Mucosa of descending colon (tissue), 3 donors: Measurements from ENCODE around the gene PPP1CC. TPM values are rescaled to one million over a fixed set of nuclear protein-coding genes. Genes with fewer than 3 reads are reported as not detected.
"Not testable (repeated sequence)": the region's sequence is repeated elsewhere in the genome, so short reads cannot be mapped to it uniquely, and the experiment has no call there.

Experiments used
- ATAC-seq: fragments of 200-7000 bp; cut with Tn5 transposase; one replicate; pipeline ENCODE4 v1.9.1; 2020; ENCODE audit warnings: mild to moderate bottlenecking, moderate library complexity
- DNase-seq, 3 donors: peaks; one replicate each; pipeline ENCODE4 v3.0.0-alpha.2; 2020
- H3K36me3 ChIP-seq: fragments of 200-600 bp; one replicate; pipeline ENCODE4 v1.8.0; 2021; ENCODE audit warnings: low read depth, mild to moderate bottlenecking
- H3K4me1 ChIP-seq: fragments of 200-600 bp; one replicate; pipeline ENCODE4 v1.8.0; 2021; ENCODE audit warnings: low read depth, mild to moderate bottlenecking
- H3K4me3 ChIP-seq: fragments of 200-600 bp; one replicate; pipeline ENCODE4 v1.8.0; 2021; ENCODE audit warnings: mild to moderate bottlenecking
- H3K9me3 ChIP-seq: fragments of 200-600 bp; one replicate; pipeline ENCODE4 v1.8.0; 2021; ENCODE audit warnings: mild to moderate bottlenecking
- CTCF ChIP-seq: fragments of 200-600 bp; IDR thresholded peaks from one replicate; pipeline ENCODE4 v1.8.0; 2022; ENCODE audit warnings: antibody characterized with exemption, mild to moderate bottlenecking
- intact Hi-C, 2 donors: fragments of 100-400 bp; cut with DNase I in 1 of 2; cut with micrococcal nuclease in 1 of 2; formaldehyde crosslinking; loops; one replicate each; pipeline versions ENCODE4 v1.11.0 to v1.11.1; 2022; cut with DNase I, micrococcal nuclease
- total RNA-seq, 3 donors: library from RNA; stranded (reverse); fragmentation: NEBNext Ultra II Directional in 2 of 3; extraction: Animal tissue kit (Norgen Biotek cat#: 25700) in 2 of 3; gene quantifications; one replicate each; pipeline versions ENCODE4 v1.2.1 to v1.2.4, GENCODE V29; 2021 to 2023
- donor health status: DM: no; HTN: no; CAD: no; lungs with moderate emphysema.
- donor health status: DM: no; HTN: no; CAD: no.
- donor health status: DM: no; HTN: yes; CAD: no.

Gene PPP1CC
- total RNA-seq, 3 donors from 2014 or later: 145 to 171 (median 161) TPM

- DNase-seq (no peak), ATAC-seq (no peak)
- Histone ChIP-seq H3K36me3 (no peaks in the 10 kb centered on the region), H3K4me1 (no peaks in the 10 kb centered on the region), H3K4me3 (no peak overlapping the region), H3K9me3 (no peaks in the 10 kb centered on the region)
- TF ChIP-seq CTCF: no peak
- intact Hi-C loops: no loop called here
These were observed 32.1 kb upstream of the PPP1CC start for GRCh38 chr12:110774824-110775223.

- ATAC-seq (no peak), DNase-seq (no peak)
- Histone ChIP-seq H3K36me3 (no peaks in the 10 kb centered on the region), H3K4me1 (peaks cover 5% of the 10 kb centered on the region), H3K9me3 (no peaks in the 10 kb centered on the region), H3K4me3 (no peak overlapping the region)
- no peak for TF ChIP-seq CTCF
- intact Hi-C loops: no loop called here
These were observed 26.3 kb upstream of the PPP1CC start for GRCh38 chr12:110768960-110769359.

- intact Hi-C loops: no loop called here
- no peaks in the 10 kb centered on the region for H3K9me3 ChIP-seq
- no peak for TF ChIP-seq CTCF
- DNase-seq (no peak), ATAC-seq (no peak)
- no peak overlapping the region for H3K4me3 ChIP-seq
- H3K36me3 ChIP-seq: no peaks in the 10 kb centered on the region
- peaks cover 5% of the 10 kb centered on the region for H3K4me1 ChIP-seq
These were observed 25.2 kb upstream of the PPP1CC start for GRCh38 chr12:110767863-110768262.

GRCh38 chr12:110766311-110767154 lies 23.8 kb upstream of the PPP1CC start:
- no peak for TF ChIP-seq CTCF
- no peaks in the 10 kb centered on the region for H3K9me3 ChIP-seq
- H3K4me1 ChIP-seq: peaks cover 5% of the 10 kb centered on the region
- no peak overlapping the region for H3K4me3 ChIP-seq
- intact Hi-C loops: no loop called here
- ATAC-seq: peak; percentile 69
- no peak for DNase-seq
- no peaks in the 10 kb centered on the region for H3K36me3 ChIP-seq

- H3K4me3 ChIP-seq, H3K4me1 ChIP-seq, intact Hi-C loops, ATAC-seq, DNase-seq, H3K9me3 ChIP-seq, H3K36me3 ChIP-seq: not testable (repeated sequence)
These were observed 22.9 kb upstream of the PPP1CC start for GRCh38 chr12:110765572-110765971.

GRCh38 chr12:110765111-110765510 lies 22.4 kb upstream of the PPP1CC start:
- ATAC-seq: peak; percentile 89
- no peak for TF ChIP-seq CTCF

More at GRCh38 chr12:110765111-110765510, 22.4 kb upstream of the PPP1CC start:
- peak in 1 of 3 donors; percentile 37 for DNase-seq
- Histone ChIP-seq H3K36me3 (no peaks in the 10 kb centered on the region), H3K4me1 (peaks cover 5% of the 10 kb centered on the region), H3K9me3 (no peaks in the 10 kb centered on the region), H3K4me3 (no peak overlapping the region)
- intact Hi-C loops: no loop called here
